ENCODE results near the gene ELK4.

Gene ELK4

DNA sequence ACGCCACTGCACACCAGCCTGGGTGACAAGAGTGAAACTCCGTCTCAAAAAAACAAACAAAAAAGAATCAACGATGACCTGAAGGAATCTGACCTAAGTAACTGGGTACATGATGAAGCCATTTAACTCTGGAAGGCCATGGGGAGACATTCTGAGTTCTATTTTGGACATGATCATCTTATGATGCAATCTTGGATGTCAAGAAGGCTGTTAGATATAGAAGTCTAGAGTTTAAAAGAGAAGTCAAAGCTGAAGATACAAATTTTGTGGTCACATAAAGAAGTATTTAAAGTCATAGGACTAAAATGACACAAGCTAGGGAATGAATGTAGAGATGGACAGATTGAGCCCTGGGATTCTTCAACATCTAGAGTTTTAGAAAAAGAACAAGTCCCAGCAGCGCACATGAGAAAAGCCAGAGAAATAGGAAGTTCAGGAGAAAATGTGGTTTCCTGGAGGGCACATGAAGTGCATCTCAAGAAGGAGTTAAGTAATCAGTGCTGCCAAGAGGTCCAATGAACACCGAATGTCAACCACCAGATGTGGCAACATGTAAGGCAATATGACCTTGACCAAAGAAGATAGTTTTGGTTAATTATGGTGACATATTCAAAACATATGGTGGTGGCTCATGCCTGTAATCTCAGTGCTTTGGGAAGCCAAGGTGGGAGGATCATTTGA, 26.8 kb downstream of the ELK4 start:
- CTCF ChIA-PET = no interaction called here
- no peak for DNase-seq (ENCODE audit: extremely low spot score)
- no peak for TF ChIP-seq SP1 (IDR thresholded peaks at IDR 0.05)
- no peak for TF ChIP-seq ARNT (IDR thresholded peaks at IDR 0.05)
- no peak for TF ChIP-seq ZNF384 (IDR thresholded peaks at IDR 0.05)
- TF ChIP-seq FOXA1 (IDR thresholded peaks at IDR 0.05) = no peak
- TF ChIP-seq, protein P1, sequence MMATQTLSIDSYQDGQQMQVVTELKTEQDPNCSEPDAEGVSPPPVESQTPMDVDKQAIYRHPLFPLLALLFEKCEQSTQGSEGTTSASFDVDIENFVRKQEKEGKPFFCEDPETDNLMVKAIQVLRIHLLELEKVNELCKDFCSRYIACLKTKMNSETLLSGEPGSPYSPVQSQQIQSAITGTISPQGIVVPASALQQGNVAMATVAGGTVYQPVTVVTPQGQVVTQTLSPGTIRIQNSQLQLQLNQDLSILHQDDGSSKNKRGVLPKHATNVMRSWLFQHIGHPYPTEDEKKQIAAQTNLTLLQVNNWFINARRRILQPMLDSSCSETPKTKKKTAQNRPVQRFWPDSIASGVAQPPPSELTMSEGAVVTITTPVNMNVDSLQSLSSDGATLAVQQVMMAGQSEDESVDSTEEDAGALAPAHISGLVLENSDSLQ (IDR thresholded peaks at IDR 0.05) = no peak
- no peak for TF ChIP-seq CTBP1 (IDR thresholded peaks at IDR 0.05; ENCODE audit: borderline replicate concordance)
- no peak for TF ChIP-seq SUZ12 (IDR thresholded peaks at IDR 0.05)
- TF ChIP-seq HDGF (IDR thresholded peaks at IDR 0.05; ENCODE audit: borderline replicate concordance) = no peak
- no peak for TF ChIP-seq TARDBP (IDR thresholded peaks at IDR 0.05)
- TF ChIP-seq L3MBTL2 (conservative IDR thresholded peaks at IDR 0.05) = no peak
- no peak for TF ChIP-seq NFRKB (IDR thresholded peaks at IDR 0.05)
- TF ChIP-seq BHLHE40 (IDR thresholded peaks at IDR 0.05; ENCODE audit: borderline replicate concordance) = no peak
- no peak for TF ChIP-seq FOXK2 (IDR thresholded peaks at IDR 0.05)
- no peak for TF ChIP-seq LEF1 (IDR thresholded peaks at IDR 0.05; ENCODE audit: borderline replicate concordance)
- POLR2A ChIA-PET = no interaction called here

DNA sequence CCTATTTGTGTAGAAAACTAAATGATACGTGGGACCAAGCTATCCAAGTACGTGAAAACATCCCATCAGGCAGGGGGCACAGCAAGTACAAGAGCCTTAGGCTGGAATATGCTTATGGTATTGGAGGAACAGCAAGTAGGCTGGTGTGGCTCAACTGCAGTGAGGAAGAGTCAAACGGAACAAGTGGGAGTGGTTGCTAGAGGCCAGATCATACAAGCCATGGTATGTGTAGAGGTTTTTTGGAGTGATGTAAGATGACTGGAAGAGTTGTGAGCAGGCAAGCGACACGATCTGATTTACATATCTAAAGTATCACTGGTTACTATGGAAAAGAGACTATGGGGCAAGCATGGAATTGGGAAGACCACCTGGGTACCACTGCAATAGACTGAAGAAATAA, 27.8 kb downstream of the ELK4 start:
- TF ChIP-seq FOXA1 (IDR thresholded peaks at IDR 0.05) (no peak), LEF1 (IDR thresholded peaks at IDR 0.05; ENCODE audit: borderline replicate concordance) (no peak), NFRKB (IDR thresholded peaks at IDR 0.05) (no peak), SUZ12 (IDR thresholded peaks at IDR 0.05) (no peak), FOXK2 (IDR thresholded peaks at IDR 0.05) (no peak), HDGF (IDR thresholded peaks at IDR 0.05; ENCODE audit: borderline replicate concordance) (no peak)
- DNase-seq (ENCODE audit: extremely low spot score) = no peak
- ChIA-PET POLR2A (no interaction called here), CTCF (no interaction called here)

DNA sequence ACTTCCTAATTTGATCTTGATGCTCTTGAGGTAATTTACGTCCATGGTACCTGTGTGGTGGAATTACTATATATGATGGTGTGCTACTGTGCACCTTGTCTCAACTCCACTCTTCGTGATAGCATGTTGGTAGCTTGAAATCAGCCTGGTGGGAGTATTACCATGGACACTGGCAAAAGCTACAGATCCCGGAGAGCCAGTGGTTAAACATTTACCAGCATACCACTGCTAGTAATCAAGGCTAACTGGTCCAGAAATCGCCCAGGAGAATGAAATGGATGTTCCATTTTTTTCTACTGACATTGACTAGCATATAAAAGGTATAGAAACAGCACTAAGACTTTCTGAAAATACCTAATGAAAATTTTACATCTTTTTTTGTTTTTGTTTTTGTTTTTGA, 30.6 kb downstream of the ELK4 start:
- no peak for DNase-seq (ENCODE audit: extremely low spot score)
- TF ChIP-seq FOXA1 (IDR thresholded peaks at IDR 0.05) = no peak
- no peak for TF ChIP-seq CTBP1 (IDR thresholded peaks at IDR 0.05; ENCODE audit: borderline replicate concordance)
- no peak for TF ChIP-seq NFRKB (IDR thresholded peaks at IDR 0.05)
- no peak for TF ChIP-seq ELF4 (IDR thresholded peaks at IDR 0.05)
- TF ChIP-seq ARNT (IDR thresholded peaks at IDR 0.05) = no peak
- TF ChIP-seq, protein P1 (IDR thresholded peaks at IDR 0.05) = no peak
- no peak for TF ChIP-seq ZNF384 (IDR thresholded peaks at IDR 0.05)
- TF ChIP-seq FOXM1 (IDR thresholded peaks at IDR 0.05; ENCODE audit: borderline replicate concordance) = no peak
- no peak for TF ChIP-seq SP1 (IDR thresholded peaks at IDR 0.05)
- TF ChIP-seq FOXK2 (IDR thresholded peaks at IDR 0.05) = no peak
- TF ChIP-seq HDGF (IDR thresholded peaks at IDR 0.05; ENCODE audit: borderline replicate concordance) = no peak
- TF ChIP-seq BHLHE40 (IDR thresholded peaks at IDR 0.05; ENCODE audit: borderline replicate concordance) = no peak
- no peak for TF ChIP-seq L3MBTL2 (conservative IDR thresholded peaks at IDR 0.05)
- TF ChIP-seq TARDBP (IDR thresholded peaks at IDR 0.05) = no peak
- TF ChIP-seq SUZ12 (IDR thresholded peaks at IDR 0.05) = no peak
- no peak for TF ChIP-seq LEF1 (IDR thresholded peaks at IDR 0.05; ENCODE audit: borderline replicate concordance)
- ChIA-PET CTCF (interaction anchor here (0.6 to 1.7 kb wide), 4 partner anchors 8 to 58 kb away, joined by 3 to 11 read pairs (median 4); no protein-coding TSS in a partner anchor), POLR2A (interaction anchor here (0.9 to 1.2 kb wide), 2 partner anchors 27 to 30 kb away, joined by 3 to 5 read pairs; no protein-coding TSS in a partner anchor)

DNA sequence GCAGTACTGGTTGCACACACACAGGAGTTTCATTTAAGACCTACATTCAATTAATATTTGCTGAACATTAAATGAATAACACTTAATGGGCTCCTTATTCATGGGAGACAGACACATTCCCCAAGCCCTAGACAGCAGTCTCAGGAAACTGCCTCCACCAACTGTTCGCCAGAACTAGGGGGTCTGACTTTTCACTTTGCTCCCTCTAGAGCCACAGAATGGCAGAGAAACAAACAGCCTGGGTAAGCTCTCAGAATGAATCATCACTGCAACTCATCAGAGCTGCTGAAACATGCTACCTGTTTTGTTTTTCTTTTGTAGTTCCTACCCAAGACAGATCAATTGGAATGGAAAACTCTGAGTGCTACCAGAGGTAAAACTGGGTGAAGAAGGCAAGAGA, 31.7 kb downstream of the ELK4 start:
- ChIA-PET POLR2A (interaction anchor here (1.0 to 1.2 kb wide), 2 partner anchors 28 to 32 kb away, joined by 3 to 5 read pairs; no protein-coding TSS in a partner anchor), CTCF (interaction anchor here (1.0 to 1.7 kb wide), 2 partner anchors 8 to 59 kb away, joined by 5 to 11 read pairs; no protein-coding TSS in a partner anchor)
- TF ChIP-seq CTBP1 (IDR thresholded peaks at IDR 0.05; ENCODE audit: borderline replicate concordance) (no peak), LEF1 (IDR thresholded peaks at IDR 0.05; ENCODE audit: borderline replicate concordance) (no peak), ELF4 (IDR thresholded peaks at IDR 0.05) (no peak), SUZ12 (IDR thresholded peaks at IDR 0.05) (no peak), ZNF384 (IDR thresholded peaks at IDR 0.05) (no peak), FOXM1 (IDR thresholded peaks at IDR 0.05; ENCODE audit: borderline replicate concordance) (no peak), L3MBTL2 (conservative IDR thresholded peaks at IDR 0.05) (no peak), BHLHE40 (IDR thresholded peaks at IDR 0.05; ENCODE audit: borderline replicate concordance) (no peak), HDGF (IDR thresholded peaks at IDR 0.05; ENCODE audit: borderline replicate concordance) (no peak), FOXA1 (IDR thresholded peaks at IDR 0.05) (no peak), FOXK2 (IDR thresholded peaks at IDR 0.05) (no peak), TARDBP (IDR thresholded peaks at IDR 0.05) (no peak), NFRKB (IDR thresholded peaks at IDR 0.05) (no peak)
- TF ChIP-seq, protein P1 (IDR thresholded peaks at IDR 0.05) = no peak
- DNase-seq (ENCODE audit: extremely low spot score) = no peak

DNA sequence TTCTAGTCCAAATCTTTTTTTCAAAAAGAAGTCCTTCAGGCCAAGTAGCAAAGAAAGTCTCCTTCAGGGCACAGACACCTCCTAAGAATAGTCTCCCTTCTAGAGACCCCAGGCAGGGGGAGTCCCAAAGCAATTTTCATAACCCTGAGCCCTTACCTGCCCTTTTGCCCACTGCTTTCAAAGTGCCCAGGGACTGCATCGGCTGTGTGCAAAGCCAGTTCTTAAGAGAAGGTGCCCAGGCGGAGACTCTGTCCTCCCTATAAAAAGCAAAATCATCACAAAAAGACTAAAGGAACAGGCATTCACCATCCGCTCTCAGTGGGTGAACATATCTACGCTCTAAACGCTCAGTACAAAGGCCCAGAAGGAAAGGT, 32.2 kb downstream of the ELK4 start:
- TF ChIP-seq, protein P1 (IDR thresholded peaks at IDR 0.05) = no peak
- TF ChIP-seq CTBP1 (IDR thresholded peaks at IDR 0.05; ENCODE audit: borderline replicate concordance) = no peak
- TF ChIP-seq SUZ12 (IDR thresholded peaks at IDR 0.05) = no peak
- no peak for TF ChIP-seq NFRKB (IDR thresholded peaks at IDR 0.05)
- no peak for TF ChIP-seq LEF1 (IDR thresholded peaks at IDR 0.05; ENCODE audit: borderline replicate concordance)
- no peak for TF ChIP-seq ARNT (IDR thresholded peaks at IDR 0.05)
- no peak for TF ChIP-seq ELF4 (IDR thresholded peaks at IDR 0.05)
- no peak for TF ChIP-seq TARDBP (IDR thresholded peaks at IDR 0.05)
- TF ChIP-seq HDGF (IDR thresholded peaks at IDR 0.05; ENCODE audit: borderline replicate concordance) = no peak
- no peak for TF ChIP-seq FOXK2 (IDR thresholded peaks at IDR 0.05)
- no peak for TF ChIP-seq FOXM1 (IDR thresholded peaks at IDR 0.05; ENCODE audit: borderline replicate concordance)
- TF ChIP-seq L3MBTL2 (conservative IDR thresholded peaks at IDR 0.05) = no peak
- TF ChIP-seq ZNF384 (IDR thresholded peaks at IDR 0.05) = no peak
- TF ChIP-seq SP1 (IDR thresholded peaks at IDR 0.05) = no peak
- TF ChIP-seq FOXA1 (IDR thresholded peaks at IDR 0.05) = no peak
- TF ChIP-seq BHLHE40 (IDR thresholded peaks at IDR 0.05; ENCODE audit: borderline replicate concordance) = no peak
- ChIA-PET CTCF (interaction anchor here (1.2 kb wide), 1 partner anchor 11 kb away, joined by 4 read pairs; no protein-coding TSS in a partner anchor), POLR2A (interaction anchor here (1.0 kb wide), 1 partner anchor 33 kb away, joined by 3 read pairs; no protein-coding TSS in a partner anchor)
- no peak for DNase-seq (ENCODE audit: extremely low spot score)

Measured in HEK293T (cell line).